Measurements from ENCODE around the gene ARL8B. TPM values are rescaled to one million over a fixed set of nuclear protein-coding genes. Genes with fewer than 3 reads are reported as not detected.

The ARL8B gene

GRCh38 chr3:5229414-5229813, 107.3 kb downstream of the ARL8B start:
- Histone ChIP-seq H3K79me1 (ENCODE audit: low read length) (no peaks in the 10 kb centered on the region), H3K4me1 (ENCODE audit: control insufficient read depth, low read depth, low read length) (no peaks in the 10 kb centered on the region)
- no CpG with 5 or more reads among the region's 2 CpGs for WGBS (ENCODE audit: extremely low coverage, insufficient coverage, low lambda C conversion rate)

More at GRCh38 chr3:5229414-5229813, 107.3 kb downstream of the ARL8B start:
- Histone ChIP-seq H2BK15ac (replicated peaks; ENCODE audit: low read depth) (no peak overlapping the region), H3K23ac (ENCODE audit: low read length) (no peak overlapping the region), H3K36me3 (ENCODE audit: control insufficient read depth, insufficient read depth, low read length) (no peaks in the 10 kb centered on the region), H4K5ac (ENCODE audit: low read length) (no peak overlapping the region), H2BK5ac (ENCODE audit: low read length) (no peak overlapping the region), H3K9ac (ENCODE audit: low read length) (no peak overlapping the region), H3K4me3 (ENCODE audit: low read length) (no peak overlapping the region), H2BK120ac (ENCODE audit: low read depth, low read length) (no peak overlapping the region), H3K4ac (ENCODE audit: low read depth, low read length) (no peak overlapping the region), H3K27me3 (ENCODE audit: insufficient read depth, low read length, poor library complexity) (no peaks in the 10 kb centered on the region), H3K27ac (ENCODE audit: low read depth, low read length) (no peak overlapping the region), H3K18ac (ENCODE audit: low read length) (no peak overlapping the region), H3K4me2 (ENCODE audit: low read length) (no peak overlapping the region), H3K79me2 (ENCODE audit: control insufficient read depth, insufficient read depth, low read length) (no peaks in the 10 kb centered on the region), H4K8ac (ENCODE audit: low read depth, low read length) (no peak overlapping the region), H3K56ac (ENCODE audit: low read length) (no peak overlapping the region), H2AK5ac (ENCODE audit: low read length) (no peak overlapping the region)
- DNase-seq, result no peak

Small RNA genes lying within 50 kb of the gene (small RNA-seq; reads per million reads assigned to genes)
- not detected for gene AC090955.1 (ENCODE audit: insufficient read depth)
- gene RF00019 (ENCODE audit: insufficient read depth), result not detected

Measured in mesendoderm (in vitro differentiated cells).